LoVo (cell line): Measurements from ENCODE around the gene FMNL1.
A peak's percentile ranks its signal among the peaks of the same experiment; 100 is the strongest.
"Not testable (repeated sequence)": the region's sequence is repeated elsewhere in the genome, so short reads cannot be mapped to it uniquely, and the experiment has no call there.

Experiments
- DNase-seq: peaks from one replicate; pipeline ENCODE4 v3.0.0-alpha.2; 2016; ENCODE audit warnings: low spot score

Gene FMNL1

GRCh38 chr17:45234641-45235415 is 13.1 kb downstream of the FMNL1 start:
- no peak for DNase-seq

DNA sequence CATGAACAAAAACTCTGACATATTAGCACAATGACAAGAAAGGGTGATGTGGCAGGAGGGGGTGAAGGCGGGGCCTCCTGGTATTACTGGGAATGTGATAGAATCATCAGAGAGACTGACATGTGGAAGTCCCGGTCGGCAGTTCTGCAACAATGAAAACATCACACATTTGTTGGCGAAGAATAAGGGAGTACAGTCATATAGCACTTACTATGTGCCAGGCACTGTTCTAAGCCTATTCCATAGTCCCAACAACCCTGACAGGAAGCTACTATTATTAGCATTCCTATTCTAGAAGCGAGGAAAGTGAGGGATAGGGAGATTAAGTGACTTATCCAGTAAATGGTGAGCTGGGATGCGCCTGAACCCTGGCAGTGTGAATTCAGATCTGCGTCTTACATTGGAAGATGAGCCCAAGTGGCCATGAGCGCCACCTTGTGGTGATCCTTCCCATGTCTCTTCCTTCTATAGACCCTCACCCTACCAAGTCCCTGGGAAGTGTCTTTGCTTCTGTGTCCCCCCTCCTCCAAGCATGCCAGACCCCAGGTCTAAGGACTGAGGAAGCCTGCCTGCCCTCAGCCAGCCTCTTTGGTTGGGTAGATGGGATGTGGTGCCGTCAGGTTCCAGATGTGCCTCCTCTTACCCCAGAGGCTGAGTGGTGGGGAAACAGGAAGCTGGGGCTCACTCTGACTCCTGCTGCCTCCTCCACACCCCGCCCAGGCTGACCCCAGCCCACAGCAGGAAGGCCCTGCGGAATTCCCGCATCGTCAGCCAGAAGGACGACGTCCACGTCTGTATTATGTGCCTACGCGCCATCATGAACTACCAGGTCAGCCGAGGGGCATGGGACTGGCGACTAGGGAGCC is 14.0 kb downstream of the FMNL1 start:
- peak; percentile 55 for DNase-seq

DNA sequence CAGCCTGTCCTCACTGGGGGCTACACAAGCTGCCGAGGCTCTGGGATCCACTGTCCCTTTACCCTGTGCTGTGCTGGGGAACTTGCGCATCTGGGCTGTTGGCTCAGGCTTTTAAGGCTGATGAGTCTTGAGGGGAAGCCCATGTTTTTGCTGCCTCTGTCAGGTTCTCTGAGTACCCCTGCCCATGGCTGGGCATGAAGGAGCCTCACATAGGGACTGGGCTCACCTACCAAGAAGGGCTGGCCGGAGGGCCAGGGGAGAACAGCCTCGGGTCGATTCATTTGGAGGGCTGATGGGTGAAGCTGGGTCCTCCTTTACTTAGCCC is 14.6 kb downstream of the FMNL1 start:
- DNase-seq, result no peak

GRCh38 chr17:45237686-45238085 is 16.0 kb downstream of the FMNL1 start:
- DNase-seq, result no peak

- DNase-seq, result no peak
These were observed 16.6 kb downstream of the FMNL1 start for GRCh38 chr17:45238155-45238774.

GRCh38 chr17:45240905-45241327 is 19.2 kb downstream of the FMNL1 start:
- no peak for DNase-seq

GRCh38 chr17:45241328-45242028 is 19.8 kb downstream of the FMNL1 start:
- DNase-seq, result no peak

GRCh38 chr17:45242029-45242414 is 20.3 kb downstream of the FMNL1 start:
- no peak for DNase-seq

- DNase-seq, result no peak
These were observed 22.1 kb downstream of the FMNL1 start for GRCh38 chr17:45243750-45244149.

DNA sequence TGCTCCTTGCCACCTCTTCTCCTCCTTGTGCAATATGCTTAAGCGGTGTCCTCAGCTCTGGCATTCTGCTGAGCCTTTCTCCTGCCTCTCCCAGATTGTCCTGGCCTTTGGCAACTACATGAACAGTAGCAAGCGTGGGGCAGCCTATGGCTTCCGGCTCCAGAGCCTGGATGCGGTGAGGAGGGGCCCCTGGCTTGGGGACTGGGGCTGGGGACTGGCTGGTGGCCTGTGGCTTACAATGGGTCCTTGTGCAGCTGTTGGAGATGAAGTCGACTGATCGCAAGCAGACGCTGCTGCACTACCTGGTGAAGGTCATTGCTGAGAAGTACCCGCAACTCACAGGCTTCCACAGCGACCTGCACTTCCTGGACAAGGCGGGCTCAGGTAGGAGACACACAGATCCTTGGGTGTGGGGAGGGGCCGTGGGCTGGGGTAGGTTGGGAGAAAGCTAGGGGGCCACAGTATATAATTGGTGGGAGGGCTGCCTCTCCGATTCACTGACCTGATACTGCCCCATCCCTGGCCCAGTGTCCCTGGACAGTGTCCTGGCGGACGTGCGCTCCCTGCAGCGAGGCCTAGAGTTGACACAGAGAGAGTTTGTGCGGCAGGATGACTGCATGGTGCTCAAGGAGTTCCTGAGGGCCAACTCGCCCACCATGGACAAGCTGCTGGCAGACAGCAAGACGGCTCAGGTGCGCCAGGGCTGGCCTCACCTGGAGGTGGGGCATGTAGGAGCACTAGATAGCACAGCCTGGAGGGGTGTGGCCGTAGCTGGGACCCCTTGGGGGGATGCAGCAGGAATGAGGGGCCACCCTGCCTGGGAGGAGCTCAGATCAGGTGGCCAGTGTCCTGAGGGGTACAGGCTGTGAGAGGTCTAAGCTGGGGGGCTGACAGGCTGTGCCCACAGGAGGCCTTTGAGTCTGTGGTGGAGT is 23.3 kb downstream of the FMNL1 start:
- no peak for DNase-seq

DNA sequence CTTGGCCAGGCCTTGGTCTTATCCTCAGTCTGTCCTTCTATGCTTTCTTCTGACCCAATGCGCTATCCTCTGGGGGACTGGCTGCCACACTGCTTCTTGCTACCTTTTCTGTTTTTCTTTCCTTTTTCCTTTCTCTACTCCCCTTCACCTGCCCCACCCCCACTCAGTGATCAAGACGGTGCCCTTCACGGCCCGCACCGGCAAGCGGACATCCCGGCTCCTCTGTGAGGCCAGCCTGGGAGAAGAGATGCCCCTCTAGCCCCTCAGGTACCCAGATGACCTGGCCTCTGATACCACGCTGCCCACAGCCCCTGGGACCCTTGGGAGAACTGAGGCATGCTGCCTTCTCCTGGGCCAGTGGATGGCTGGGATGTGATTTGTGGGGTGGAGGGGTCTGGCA is 24.7 kb downstream of the FMNL1 start:
- no peak for DNase-seq

DNA sequence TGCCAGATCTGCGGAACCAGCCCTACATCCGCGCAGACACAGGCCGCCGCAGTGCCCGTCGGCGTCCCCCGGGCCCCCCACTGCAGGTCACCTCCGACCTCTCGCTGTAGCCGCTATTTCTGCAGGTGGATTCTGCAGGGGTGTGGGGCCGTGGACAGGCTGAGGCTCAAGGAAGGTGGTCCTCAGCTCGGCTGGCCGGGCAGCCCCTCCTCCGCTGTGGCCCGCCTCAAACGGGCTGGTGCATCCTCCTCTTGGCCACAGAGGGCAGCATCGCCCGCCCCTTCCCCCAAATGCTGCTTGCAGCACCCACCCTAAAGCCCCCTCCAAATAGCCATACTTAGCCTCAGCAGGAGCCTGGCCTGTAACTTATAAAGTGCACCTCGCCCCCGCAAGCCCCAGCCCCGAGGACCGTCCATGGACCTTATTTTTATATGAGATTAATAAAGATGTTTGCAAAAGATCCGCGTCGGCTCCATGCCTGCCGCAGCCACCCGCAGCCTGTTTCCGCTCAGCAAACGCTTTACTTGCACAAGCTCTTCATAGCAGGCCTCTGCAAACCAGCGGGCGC is 25.3 kb downstream of the FMNL1 start:
- DNase-seq, result no peak

GRCh38 chr17:45247429-45248131 is 25.9 kb downstream of the FMNL1 start:
- peak; percentile 94 for DNase-seq

DNA sequence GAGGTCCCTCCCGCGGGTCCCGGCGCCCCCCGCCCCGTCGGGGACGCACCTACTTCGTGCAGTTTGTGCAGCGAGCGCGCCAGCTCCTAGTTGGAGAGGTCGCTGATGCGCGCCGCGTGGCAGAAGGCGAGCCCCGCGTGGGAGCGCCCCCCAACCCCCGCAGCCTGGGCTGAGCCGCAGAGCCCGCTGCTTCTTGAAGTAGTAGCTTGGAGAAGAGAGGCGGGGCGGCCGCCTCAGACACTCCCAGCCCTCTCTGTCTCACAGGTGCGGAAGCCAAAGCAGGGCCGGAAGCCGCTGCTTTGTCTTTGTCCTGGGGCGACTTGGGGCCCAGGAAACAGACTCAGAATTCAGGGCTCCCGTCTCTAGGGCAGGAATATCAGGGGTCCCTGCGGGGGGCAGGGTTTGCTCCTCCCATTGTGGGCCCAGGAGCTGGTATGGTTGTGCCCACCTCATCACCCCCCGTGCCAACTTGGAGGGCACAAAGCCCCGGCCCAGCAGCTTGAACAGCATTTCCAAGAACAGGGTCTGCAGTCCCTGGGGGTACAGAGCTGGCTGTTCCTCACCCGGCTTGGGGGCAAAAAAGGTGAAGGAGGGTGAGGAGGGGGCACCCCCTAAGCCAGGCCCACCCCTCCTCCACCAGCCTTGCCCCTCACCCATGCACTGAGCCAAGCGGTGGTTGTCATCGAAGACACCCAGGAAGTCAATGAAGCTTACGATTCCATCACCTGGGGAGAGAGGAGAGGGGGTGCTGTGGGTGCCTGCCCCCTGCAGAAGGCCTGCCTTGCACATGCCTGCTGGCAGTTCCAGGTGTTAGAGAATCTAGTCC is 26.7 kb downstream of the FMNL1 start:
- DNase-seq, result peak; percentile 59

- no peak for DNase-seq
These were observed 30.2 kb downstream of the FMNL1 start for GRCh38 chr17:45251931-45252330.

- not testable (repeated sequence) for DNase-seq
These were observed 31.6 kb downstream of the FMNL1 start for GRCh38 chr17:45253237-45253636.

- DNase-seq, result no peak
These were observed 32.2 kb downstream of the FMNL1 start for GRCh38 chr17:45253879-45254278.

DNA sequence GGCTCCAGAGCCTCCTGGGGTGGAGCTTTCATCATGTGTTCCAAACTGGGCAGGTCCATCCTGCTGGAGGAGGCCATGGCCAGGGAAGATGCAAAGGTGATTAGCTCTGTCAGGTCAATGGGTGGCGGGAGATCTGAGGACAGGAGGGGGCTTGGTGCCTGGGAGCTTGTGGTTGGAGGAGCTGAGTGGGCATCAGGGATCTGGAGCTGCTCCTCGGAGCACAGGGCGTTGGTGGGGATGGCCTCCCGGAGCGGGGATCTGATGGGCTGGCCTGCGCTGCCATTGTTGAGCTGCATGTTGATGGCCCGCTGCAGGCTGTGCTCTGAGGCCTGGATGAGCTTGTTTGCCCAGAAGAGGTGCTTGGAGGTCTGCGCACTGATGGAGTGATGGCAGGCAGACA is 33.7 kb downstream of the FMNL1 start:
- DNase-seq, result no peak
